Measurements from ENCODE around the gene R3HDM2. TPM values are rescaled to one million over a fixed set of nuclear protein-coding genes. Genes with fewer than 3 reads are reported as not detected.
A peak's percentile ranks its signal among the peaks of the same experiment; 100 is the strongest.
"Not testable (repeated sequence)": the region's sequence is repeated elsewhere in the genome, so short reads cannot be mapped to it uniquely, and the experiment has no call there.

The R3HDM2 gene
- total RNA-seq, 1 donor from 2014 or later = 21.7 TPM

GRCh38 chr12:57452937-57453509, 22.2 kb upstream of the R3HDM2 start:
- peak; percentile 60 for DNase-seq

GRCh38 chr12:57452181-57452936, 21.5 kb upstream of the R3HDM2 start:
- DNase-seq = peak; percentile 73

- no peak for DNase-seq
Measured at GRCh38 chr12:57451233-57451778, 20.5 kb upstream of the R3HDM2 start.

GRCh38 chr12:57450057-57450456, 19.2 kb upstream of the R3HDM2 start:
- no peak for DNase-seq

GRCh38 chr12:57449375-57449774, 18.5 kb upstream of the R3HDM2 start:
- DNase-seq = no peak

- DNase-seq = no peak
Measured at GRCh38 chr12:57448669-57449068, 17.8 kb upstream of the R3HDM2 start.

DNA sequence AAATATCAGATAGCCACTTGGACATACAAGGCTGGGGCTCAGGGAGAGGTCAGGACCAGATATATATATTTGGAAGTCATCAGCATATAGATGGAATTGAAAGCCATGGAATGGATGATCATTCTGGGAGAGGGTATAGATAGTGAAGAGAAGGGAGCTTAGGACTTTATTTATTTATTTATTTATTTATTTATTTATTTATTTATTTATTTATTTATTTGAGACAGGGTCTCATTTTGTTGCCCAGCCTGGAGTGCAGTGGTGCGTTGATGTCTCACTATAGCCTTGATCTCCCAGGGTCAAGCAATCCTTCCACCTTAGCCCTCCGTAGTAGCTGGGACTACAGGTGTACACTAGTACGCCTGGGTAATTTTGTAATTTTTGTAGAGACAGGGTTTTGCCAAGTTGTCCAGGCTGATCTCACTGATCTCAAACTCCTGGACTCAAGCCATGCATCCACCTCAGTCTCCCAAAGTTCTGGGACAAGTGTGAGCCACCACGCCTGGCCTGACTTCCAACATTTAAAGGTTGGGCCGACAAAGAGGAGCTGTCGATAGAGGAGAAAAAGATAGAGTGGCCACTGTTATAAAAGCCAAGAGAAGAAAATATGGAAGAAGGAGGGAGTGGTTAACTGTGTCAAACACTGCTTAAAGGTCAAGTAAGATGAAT, 15.6 kb upstream of the R3HDM2 start:
- DNase-seq = no peak

DNA sequence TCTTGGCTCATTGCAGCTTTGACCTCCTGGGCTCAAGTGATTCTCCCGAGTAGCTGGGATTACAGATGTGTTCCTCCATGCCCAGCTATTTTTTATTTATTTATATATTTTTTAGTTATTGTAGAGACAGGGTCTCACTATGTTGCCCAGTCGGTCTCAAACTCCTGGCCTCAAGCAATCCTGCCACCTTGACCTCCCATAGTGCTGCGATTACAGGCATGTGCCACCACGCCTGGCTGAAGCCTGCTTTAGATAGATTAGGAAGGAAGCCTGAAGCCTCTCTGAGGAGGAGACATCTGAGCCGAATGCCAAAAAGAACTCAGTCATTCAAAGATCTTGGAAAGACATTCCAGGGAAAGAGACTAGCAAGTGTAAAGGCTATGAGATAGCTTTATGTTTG, 13.9 kb upstream of the R3HDM2 start:
- no peak for DNase-seq

DNA sequence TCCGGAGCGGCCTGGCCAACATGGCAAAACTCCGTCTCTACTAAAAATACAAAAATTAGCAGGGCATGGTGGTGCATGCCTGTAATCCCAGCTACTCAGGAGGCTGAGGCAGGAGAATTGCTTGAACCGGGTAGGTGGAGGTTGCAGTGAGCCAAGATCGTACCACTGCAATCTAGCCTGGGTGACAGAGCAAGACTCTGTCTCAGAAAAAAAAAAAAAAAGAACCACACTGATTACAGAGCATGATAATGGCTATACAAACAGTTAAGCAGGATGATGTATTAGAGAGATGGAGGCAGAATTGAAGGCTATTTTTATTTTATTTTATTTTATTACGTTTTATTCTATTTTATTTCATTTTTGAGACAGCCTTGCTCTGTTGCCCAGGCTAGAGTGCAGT, 13.5 kb upstream of the R3HDM2 start:
- DNase-seq = not testable (repeated sequence)

GRCh38 chr12:57441846-57442427, 11.1 kb upstream of the R3HDM2 start:
- no peak for DNase-seq

GRCh38 chr12:57441393-57441792, 10.6 kb upstream of the R3HDM2 start:
- not testable (repeated sequence) for DNase-seq

DNA sequence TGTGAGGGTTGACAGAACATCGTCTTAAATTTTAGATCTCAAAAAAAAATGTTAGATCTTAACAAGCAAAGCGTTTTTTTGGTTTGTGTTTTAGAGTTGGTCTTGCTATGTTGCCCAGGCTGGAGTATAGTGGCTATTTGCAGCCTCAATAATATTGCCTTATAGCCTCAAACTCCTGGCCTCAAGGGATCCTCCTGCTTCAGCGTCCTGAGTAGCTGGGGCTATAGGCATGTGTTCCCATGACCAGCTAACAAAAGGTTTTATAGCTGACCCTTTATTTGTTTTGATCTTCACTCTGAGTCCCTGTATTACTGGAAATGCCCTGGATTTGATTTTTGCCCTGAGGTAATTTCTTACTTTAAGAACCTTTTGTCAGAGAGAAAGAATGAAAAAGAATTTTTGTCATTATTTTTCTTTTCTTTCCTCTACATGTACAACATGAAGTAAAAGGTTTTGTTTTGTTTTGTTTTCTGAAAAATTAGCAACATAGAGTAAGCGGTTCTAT, 9.0 kb upstream of the R3HDM2 start:
- DNase-seq = no peak

GRCh38 chr12:57438400-57438799, 7.6 kb upstream of the R3HDM2 start:
- DNase-seq = no peak

- no peak for DNase-seq
Measured at GRCh38 chr12:57435293-57435692, 4.5 kb upstream of the R3HDM2 start.

DNA sequence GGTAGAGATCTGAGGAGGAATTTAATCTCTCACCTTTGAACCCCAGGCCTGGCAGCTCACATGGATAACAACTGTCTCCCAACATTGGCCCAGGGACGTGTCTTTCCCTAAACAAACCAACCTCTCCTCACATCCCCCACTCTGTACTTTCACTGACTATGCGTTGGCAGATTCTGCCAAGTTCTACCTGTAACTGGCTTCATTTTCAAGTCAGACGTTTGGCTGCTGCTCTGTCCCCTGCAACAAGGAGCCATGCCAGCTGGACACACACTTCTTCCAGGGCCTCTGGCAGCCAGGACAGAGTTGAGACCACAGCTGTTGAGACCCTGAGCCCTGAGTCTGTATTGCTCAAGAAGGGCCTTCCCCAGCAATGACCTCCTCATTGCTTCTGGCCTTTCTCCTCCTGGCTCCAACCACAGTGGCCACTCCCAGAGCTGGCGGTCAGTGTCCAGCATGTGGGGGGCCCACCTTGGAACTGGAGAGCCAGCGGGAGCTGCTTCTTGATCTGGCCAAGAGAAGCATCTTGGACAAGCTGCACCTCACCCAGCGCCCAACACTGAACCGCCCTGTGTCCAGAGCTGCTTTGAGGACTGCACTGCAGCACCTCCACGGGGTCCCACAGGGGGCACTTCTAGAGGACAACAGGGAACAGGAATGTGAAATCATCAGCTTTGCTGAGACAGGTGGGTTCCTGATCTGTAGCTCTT, 3.8 kb upstream of the R3HDM2 start, which contains the start of gene INHBC:
Gene INHBC (plus strand): TSS at position 268 of the 707 bp plus-strand sequence. CDS start 103 bp downstream, at position 371.
- DNase-seq = no peak

GRCh38 chr12:57433370-57433769, 2.5 kb upstream of the R3HDM2 start:
- no peak for DNase-seq

DNA sequence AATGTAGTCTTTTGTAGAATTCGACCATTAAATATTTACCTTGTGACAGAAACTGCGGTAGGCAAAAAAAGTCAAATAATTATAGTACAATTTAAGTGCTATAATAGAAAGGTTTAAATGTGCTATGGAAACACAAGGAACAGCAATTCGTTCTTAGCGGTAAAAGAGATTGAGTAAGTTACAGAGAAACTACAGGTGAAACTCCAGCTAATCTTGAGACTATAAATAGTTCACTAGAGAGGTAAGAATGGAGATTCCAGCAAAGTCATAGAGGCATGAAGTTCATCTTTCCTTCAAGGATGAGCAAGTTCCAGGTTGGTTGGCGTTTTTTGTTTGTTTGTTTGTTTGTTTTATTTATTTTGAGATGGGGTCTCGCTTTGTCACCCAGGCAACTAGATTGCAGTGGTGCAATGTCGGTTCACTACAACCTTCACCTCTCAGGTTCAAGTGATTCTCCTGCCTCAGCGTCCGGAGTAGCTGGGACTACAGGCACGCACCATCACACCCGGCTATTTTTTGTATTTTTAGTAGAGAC, 878 bp upstream of the R3HDM2 start:
- DNase-seq = no peak

DNA sequence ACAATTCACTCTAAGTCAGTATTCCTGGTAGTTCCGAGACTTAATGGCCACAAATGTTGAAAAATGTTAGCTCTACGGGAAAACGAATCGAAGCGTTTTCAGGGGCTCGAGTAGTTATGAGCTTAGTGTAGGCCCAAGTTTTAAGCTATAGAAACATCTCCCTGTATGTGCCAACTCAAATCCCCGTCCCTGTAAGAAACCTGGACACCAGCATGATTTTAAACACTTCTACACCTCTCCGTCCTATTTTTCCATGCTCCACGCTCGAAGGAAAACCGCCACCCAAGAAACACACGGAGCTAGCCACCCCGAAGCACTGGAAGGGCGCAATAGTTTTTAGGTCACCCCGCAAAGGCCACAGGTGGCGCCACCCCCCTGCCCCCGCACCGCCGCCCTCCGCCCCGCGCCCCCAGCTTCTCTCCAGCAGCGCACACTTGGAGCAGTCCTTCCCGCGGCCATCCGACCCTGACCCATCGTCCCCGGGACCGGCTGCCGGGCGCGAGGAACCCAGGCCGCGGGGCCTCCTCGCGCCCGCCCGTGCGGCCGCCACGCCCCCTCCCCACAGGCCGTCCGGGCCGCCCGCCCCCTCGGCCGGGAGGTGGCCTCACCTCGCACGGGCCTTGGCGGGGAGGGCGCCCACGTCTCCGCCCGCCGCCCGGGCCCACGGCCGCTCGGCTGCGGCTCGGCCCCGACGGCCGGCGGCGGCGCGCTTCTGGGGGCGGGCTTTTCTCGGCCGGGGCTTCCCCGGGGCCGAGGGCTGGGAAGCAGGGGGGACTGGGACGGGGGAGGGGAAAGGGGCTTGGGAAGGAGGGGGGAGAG, 522 bp downstream of the R3HDM2 start:
- no peak for DNase-seq

DNA sequence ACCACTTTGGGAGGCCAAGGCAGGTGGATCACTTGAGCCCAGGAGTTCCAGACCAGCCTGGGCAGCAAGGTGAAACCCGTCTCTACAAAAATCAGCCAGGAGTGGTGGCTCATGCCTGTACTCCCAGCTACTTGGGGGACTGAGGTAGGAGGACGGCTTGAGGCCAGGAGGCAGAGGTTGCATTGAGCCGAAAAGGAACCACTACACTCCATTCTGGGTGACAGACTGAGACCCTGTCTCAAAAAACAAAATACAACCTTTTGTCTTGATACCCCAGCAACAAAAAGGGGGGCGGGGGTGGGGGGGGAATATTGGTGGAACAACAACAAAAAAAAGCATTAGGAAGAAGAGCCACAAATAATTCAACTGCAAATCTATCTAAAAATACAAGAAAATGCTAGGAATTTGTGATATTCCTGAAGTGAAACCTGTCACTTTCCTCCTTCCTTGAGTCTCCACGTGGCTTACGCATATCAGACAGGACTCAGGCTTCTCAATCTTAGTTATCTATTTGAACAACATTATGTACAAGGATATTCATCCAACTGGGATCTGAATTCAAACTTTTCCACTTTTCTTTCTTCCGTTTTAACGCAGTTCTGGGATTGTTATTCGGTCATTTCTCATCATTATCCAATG, 1.3 kb downstream of the R3HDM2 start:
- no peak for DNase-seq

GRCh38 chr12:57428965-57429364, 1.9 kb downstream of the R3HDM2 start:
- DNase-seq = no peak
